GM10266 (cell line): ENCODE data around the gene COL4A3.

ENCODE experiments used
- DNase-seq: peaks from one replicate; pipeline ENCODE4 v3.0.0; 2012; ENCODE audit errors: extremely low spot score
- TF ChIP-seq, protein P1 (sequence below): IDR thresholded peaks from 2 replicates; pipeline ENCODE4 v1.5.1; 2012; ENCODE audit warnings: mild to moderate bottlenecking, low read depth; ENCODE audit not compliant: control insufficient read depth, insufficient read depth; ENCODE audit errors: missing control alignments

COL4A3 gene

DNA sequence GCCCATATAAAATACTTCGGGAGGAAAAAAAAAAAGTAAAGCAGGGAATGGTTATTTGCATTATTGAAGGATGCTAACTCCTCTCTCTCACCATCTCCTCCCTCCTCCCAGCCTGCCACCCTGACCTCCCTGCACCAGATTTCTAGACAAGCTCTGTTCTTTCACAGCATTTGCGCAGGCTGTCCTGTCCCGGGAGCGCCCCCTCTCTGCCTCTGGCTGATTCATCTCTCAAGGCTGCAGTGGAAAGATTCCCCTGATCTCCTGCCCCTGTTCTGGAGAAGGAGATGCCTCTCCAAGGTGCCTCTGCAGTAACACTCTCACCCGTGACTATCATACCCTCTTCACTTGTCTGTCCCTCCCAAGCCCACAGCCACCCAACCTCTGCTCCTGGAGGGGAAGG, 38.9 kb upstream of the COL4A3 start:
- TF ChIP-seq, protein P1, sequence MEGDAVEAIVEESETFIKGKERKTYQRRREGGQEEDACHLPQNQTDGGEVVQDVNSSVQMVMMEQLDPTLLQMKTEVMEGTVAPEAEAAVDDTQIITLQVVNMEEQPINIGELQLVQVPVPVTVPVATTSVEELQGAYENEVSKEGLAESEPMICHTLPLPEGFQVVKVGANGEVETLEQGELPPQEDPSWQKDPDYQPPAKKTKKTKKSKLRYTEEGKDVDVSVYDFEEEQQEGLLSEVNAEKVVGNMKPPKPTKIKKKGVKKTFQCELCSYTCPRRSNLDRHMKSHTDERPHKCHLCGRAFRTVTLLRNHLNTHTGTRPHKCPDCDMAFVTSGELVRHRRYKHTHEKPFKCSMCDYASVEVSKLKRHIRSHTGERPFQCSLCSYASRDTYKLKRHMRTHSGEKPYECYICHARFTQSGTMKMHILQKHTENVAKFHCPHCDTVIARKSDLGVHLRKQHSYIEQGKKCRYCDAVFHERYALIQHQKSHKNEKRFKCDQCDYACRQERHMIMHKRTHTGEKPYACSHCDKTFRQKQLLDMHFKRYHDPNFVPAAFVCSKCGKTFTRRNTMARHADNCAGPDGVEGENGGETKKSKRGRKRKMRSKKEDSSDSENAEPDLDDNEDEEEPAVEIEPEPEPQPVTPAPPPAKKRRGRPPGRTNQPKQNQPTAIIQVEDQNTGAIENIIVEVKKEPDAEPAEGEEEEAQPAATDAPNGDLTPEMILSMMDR, result peak; percentile 26
- DNase-seq, result no peak

DNA sequence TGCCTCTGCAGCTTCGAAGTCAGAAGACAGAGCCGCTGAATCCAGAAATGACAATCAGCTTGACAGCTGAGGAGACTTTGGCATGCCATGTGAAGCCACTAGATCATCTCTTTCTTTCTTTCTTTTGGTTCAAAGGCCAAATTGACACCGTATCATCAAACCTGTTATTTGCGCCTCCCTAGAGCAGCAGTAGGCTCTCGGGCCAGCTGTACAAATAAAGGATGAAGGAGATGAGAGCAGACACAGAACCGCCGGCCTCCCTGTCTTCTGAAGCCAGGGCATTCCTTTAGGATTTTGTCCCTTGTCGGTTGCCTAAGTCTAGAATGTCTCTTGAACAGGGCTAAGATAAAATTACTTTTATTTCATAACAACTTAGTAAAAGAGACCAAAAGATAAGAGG, 37.2 kb upstream of the COL4A3 start:
- no peak for DNase-seq
- TF ChIP-seq, protein P1, result no peak

DNA sequence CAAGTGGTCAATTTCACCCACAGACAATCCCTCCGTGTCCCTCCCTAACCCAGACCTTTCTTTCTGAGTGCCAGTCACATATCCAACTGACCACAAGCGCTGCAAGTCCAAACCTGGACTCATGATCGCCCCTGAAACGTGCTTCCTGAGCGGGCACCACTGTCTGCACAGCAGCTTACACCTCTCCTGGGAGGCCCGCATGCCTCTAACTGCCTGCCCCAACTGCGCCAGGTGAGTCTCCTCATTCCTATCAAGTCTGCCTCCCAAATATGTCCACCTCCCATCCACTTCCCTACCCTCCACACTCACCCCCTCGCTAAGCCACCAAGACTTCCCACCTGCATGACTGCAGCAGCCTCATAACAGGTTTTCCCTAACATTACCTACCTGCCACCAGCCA, 33.8 kb upstream of the COL4A3 start:
- TF ChIP-seq, protein P1, result no peak
- DNase-seq, result no peak

DNA sequence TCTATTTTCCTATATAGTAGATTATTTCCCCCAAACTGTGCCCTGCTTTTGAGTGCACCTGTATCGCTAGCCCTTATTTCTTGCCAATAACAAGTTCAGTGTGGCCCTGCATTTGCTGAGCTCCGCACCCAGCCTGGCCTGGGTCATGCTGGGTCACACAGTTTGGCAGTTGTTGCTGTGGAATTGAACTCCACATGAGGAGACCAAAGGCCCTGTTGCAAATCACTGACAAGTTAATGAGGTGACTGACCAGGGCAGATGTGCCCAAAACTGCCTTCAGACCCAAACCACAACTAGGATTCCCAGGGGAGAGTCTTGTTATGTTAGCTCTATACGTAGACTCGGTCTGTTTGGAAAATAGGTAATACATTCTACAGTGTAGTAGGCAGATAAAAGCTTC, 31.4 kb upstream of the COL4A3 start:
- TF ChIP-seq, protein P1, result no peak
- no peak for DNase-seq

DNA sequence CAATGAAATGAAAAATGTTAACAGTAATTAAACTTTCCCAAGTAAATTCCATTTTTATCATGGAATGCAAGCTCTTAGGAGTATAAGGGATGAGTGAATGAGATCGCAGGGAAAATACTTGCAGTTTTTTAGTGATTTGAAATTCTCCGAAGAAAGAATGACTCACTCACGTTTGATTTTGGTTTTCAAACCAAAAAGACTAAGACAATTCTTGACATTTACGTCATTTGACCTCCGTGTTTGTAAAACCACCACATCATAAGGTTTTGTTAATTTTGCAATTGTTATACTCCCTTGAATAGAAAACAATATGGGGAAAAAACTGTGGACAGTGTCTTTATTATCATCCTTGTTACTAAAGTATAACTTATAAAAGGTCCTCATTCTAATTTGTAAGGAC, 29.8 kb upstream of the COL4A3 start:
- DNase-seq, result no peak
- TF ChIP-seq, protein P1, result no peak

DNA sequence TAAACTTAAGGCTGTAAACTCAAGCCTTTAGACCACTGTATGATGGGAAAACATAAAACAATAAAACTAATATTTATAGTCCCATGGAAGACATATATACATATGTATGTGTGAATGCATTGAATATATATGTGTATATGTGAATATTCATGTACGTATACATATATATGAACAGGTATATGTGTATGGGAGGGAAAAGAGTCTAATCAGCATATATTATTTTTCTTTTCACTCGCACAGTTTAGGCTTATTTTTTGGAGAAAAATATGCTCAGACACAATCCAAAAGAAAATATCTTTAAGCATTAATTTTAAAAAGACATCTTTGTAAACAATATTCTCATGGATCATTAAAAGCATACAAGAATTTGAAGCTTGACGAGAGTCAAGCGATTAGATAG, 23.1 kb upstream of the COL4A3 start:
- no peak for DNase-seq
- TF ChIP-seq, protein P1, result no peak

DNA sequence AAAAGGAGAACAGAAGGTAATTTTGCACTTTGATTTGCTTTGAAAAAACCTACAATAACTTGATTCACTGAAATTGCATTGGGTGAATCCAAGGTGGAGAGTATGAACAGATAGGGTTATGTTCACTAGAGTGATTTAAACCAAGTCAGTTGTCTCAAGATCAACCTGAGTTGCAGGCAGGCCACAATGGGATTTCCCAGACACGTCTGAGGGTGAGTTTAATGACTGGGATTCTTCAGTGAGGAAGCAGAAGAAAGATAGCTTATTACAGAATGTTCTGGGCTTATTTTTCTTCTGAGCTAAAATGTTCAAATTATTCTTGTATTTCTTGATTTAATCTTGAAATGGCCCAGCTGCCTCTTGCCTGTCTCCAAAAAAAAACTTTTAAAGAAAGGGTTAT, 20.5 kb upstream of the COL4A3 start:
- DNase-seq, result no peak
- TF ChIP-seq, protein P1, result no peak

DNA sequence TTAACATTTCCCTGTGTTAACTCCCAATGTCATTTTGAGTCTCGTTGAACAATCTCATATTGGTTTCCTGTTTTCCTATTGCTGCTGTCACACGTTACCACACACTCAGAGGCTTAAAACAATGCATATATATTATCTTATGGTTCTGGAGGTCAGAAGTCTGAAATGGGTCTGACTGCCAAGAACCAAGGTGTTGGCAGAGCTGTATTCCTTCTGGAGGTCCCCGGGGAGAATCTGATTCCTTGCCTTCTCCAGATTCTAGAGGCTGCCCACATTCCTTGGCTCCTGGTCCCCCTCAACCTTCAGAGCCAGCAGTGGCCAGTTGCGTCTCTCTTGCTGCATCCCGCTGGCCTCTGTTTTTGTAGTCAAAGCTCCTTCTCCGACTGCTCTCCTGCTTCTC, 18.0 kb upstream of the COL4A3 start:
- TF ChIP-seq, protein P1, result no peak
- no peak for DNase-seq
